NCI-H1092 treated with DMSO at 0.1 percent for 48 hours (cell line): ENCODE data around the gene FBXO3.
"Not testable (repeated sequence)": the region's sequence is repeated elsewhere in the genome, so short reads cannot be mapped to it uniquely, and the experiment has no call there.

Experiments used
- DNase-seq: peaks from one replicate; lab custom pipeline; 2025; lab: John Stamatoyannopoulos, UW

Gene FBXO3, protein sequence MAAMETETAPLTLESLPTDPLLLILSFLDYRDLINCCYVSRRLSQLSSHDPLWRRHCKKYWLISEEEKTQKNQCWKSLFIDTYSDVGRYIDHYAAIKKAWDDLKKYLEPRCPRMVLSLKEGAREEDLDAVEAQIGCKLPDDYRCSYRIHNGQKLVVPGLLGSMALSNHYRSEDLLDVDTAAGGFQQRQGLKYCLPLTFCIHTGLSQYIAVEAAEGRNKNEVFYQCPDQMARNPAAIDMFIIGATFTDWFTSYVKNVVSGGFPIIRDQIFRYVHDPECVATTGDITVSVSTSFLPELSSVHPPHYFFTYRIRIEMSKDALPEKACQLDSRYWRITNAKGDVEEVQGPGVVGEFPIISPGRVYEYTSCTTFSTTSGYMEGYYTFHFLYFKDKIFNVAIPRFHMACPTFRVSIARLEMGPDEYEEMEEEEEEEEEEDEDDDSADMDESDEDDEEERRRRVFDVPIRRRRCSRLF

DNA sequence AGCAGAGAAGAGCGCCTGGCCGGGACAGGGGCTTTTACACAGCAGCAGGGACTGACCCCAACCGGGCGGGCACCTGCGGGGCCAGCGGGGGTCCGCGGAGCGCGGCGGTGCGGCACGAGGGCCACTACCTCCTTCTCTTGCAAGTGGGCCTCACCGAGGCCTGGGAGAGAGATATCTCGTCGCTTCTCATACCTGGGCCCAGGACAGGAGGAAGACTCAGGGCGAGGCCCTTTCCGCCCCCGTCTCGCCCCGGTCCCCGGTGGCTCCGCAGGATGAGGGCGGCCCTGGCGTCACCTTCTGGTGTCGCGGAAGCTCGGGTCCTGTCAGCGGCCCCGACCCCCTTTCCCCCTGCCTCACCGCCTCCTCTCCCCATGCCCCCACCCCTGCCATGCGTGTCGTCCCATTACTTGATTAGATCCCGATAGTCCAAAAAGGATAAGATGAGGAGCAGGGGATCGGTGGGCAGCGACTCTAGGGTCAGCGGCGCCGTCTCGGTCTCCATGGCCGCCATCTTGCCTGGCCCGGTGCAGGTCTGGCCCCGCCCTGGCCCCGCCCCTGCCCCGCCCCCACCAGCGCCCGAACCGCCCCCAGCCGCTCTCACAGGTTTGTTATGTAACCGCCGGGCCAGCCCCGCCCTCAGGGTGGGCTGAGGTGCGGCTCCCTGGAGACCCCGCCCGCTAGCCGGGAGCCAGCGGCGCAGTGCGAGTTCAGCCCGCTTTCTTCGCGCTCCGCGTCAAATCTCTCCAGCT, at the start of gene FBXO3:
Gene FBXO3 (minus strand): TSS at position 534 of the 749 bp plus-strand sequence. CDS start 23 bp downstream, at position 511.
- DNase-seq = peak; percentile 88

DNA sequence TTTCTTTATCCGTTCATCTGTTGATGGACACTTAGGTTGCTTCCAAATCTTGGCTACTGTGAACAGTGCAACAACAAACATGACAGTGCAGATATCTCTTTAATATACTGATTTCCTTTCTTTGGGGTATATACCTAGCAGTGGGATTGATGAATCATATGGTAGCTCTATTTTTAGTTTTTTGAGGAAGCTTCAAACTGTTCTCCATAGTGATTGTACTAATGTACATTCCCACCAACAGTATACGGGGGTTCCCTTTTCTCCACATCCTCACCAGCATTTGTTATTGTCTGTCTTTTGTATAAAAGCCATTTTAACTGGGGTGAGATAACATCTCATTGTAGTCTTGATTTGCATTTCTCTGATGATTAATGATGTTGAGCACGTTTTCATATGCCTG, 48.7 kb upstream of the FBXO3 start:
- DNase-seq = not testable (repeated sequence)

DNA sequence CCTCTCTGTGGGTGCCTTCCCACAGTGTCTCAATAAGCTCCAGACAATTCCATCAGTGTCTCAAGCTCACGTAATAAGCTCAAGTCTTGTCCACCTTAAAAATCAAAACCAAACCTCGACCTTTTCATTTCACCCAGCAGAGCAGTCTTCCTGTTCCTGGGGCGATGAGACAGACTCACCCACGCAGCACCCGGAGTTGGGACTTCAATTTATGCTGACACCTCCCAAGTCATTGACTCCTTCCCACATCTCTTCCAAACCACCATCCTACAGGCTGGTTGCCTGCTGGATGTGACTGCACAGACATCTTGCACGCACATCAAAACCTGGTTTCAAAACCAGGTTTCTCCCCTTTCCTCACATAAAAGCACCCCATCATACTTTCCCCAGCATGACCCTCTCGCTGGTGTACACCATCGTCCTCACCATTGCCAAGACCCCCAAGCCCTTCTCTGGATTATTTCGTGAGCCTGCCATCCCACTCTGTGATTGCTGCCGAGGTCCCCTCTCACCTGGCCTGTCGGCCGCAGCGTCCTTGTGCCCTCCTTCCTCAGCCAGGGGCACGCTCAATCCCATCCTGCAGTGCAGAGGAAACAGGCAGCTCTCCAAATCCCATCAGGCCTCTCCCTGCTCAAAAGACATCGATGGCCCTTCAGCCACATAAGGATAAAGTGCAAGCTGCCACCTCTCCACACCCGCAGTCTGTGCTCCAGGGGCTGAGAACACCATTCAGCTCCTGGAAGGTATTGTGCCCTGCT, 45.1 kb upstream of the FBXO3 start:
- no peak for DNase-seq

DNA sequence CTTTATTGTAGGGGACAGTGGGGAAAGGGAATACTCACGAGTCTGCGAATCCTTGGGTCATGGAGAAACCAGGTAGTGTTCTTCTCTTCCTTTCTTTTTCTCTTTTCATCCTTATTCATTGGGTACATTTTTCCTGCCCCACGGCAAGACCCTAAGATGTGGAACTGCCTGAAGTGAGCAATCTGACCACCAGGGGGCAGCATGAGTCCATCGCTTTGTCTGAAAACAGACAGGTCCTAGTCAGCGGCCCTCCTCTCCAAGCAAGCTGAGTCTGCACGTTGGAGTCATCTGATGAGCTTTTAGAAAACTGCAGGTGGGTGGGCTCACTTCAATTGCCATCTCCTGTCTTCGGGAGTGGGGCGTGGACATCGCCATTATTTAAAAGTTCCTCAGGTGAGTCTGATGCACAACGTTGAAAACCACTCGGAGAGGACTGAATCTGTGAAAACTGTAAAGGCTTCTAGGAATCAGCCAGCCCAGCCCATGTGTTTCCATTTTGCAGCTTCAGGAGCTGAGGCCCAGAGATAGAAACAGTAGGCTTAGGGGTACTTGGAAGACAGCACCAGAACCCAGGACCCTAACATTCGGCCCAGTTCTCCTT, 34.0 kb upstream of the FBXO3 start:
- peak; percentile 70 for DNase-seq

DNA sequence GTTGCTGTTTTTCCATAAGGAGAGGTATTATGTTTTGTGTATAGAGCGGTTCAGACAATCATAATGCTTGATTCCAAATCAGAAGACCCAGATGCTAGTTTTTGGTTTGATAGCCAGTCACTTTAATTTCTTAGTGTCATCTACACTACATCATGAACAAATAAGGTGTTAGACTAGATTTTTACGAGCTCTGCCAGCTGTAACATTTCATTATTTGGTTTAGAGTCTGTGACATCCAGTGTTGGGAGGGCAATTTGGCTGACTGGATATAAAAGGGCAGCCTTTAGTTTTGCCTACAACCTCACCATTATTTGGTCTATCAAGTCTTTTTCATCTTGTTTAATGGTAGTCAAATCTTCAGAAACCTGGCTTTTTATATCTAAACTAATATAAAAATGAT, 30.2 kb upstream of the FBXO3 start:
- peak; percentile 12 for DNase-seq

DNA sequence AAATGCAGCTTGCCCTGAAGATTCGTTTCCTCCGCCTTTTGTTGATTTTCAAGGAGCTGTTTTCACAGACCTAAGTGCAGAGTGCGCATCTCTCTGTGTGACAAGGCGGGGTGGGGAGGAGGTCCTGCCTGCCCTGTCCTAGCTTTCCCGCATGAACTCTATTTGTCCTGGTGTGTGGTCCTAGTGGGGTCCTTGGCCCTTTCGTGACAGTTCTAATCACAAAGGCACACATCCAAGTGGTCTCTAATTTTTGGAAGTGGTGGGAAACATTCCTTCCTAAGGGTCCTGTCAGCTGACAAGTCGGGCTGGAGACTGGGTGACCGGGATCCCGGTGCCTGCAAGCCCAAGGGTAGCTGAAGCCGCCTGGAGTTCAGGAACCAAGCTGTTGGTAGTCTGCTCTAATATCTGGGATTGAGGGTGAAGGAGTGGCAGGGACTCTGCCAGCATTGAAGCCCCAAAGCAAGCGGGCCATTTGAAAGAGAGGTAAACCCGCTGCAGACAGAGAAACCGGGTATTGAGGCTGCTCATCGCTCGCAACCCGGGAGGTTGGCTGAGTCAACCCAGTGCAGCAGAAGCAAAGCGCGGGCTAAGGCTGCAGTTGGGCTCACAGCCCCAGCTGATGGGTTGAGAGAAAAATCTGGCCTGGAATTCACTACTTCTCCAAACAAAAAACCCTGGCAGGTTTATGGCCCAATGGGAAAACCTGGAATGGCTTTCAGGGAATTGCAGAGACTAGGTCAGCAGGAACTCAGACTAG, 28.1 kb upstream of the FBXO3 start:
- peak; percentile 86 for DNase-seq

DNA sequence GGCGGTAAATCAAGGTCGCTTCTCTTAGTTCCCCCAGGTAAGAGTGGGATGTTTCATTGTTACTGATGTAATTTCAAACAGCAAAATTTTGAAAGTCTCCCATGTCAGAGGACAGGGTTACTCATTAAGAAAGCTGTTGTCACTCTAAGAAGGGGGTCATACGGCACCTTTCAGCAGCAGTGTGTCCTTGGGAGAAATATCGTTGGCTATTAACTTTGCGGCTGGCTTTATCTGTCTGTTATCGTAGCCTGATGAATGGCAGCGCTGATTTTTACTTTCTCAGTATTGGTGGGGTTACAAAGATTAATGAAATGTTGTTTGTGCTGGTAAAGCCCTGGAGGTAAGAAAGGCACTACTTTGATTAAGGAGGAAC, 27.5 kb upstream of the FBXO3 start:
- no peak for DNase-seq

DNA sequence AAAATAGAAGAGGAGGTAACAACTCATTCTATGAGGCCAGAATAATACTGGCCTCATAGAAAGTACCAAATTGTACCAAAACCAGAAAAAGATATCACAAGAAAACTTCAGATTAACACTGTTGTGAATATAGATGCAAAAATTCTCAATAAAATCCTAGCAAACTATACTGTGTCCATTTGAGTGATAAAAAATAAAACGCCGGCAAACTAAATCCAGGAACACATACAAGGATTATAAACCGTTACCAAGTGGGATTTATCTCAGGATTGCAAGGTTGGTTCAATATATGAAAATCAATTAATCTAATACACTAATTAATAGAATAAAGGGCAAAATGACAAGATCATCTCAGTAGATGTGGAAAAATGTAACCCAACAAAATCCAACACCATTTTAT, 23.6 kb upstream of the FBXO3 start:
- DNase-seq = no peak

DNA sequence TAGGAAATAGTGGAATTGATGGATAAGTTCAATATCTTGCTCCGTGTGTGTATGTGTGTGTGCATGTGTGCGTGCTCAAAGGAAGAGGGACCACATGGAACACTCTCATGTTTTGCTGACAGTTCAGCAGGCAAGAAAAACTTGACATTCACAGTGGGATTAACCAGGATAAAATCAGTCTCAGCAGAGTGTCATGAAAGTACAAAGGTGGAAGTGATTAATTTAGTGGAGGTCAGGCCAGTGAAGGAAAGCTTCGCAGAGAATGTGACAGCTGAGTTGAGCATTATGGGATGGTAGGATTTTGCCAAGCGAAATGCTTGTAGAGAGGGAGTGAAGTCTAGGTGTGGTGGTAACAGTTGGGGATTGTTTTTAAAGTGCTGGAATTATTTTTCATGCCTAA, 15.7 kb upstream of the FBXO3 start:
- no peak for DNase-seq

DNA sequence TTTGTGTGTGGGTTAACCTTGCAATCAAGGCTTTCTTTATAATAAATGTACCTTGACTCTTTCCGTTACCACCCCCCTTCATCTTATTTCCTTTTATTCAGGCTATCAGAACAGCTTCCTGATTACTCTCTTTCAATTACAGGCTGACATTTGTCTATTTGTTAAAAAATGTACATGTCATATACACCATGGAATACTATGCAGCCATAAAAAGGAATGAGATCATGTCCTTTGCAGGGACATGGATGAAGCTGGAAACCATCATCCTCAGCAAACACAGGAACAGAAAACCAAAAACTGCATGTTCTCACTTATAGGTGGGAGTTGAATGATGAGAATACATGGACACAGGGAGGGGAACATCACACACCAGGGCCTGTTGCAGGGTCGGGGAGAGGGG, 13.8 kb upstream of the FBXO3 start:
- DNase-seq = not testable (repeated sequence)

DNA sequence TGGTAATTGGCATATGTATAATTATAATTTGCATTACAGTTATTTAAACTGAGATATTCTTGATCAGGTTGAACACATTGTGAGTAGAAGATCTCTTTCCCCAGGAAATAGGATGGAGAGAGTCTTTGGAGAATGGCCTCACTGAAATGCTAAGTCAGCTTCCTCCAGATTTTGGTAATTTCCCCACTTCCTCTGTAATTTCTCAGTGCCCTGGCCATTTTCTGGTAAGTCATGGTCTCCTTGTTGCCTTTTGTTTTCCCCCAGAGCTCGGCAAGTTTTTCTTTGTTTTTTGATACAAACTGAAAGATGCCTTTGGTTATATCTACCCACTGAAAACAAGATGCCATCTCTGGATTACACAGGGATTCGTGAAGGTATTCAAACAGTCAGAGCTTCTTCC, 12.8 kb upstream of the FBXO3 start:
- no peak for DNase-seq

DNA sequence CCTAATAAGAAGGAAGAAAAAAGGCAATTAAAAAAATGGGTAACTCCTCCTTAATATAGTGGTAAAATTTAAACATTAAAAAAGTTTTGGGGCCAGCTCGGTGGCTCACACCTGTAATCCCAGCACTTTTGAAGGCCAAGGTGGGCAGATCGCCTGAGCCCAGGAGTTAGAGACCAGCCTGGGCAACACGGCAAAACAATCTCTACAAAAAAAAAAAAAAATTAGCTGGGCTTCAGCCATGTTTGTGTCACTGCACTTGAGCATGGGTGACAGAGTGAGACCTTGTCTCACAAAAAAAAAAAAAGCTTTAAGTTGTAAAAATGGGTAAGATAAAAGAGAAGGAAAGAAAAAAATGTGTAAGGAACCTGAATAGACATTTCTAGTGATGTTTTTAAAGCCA, 11.3 kb upstream of the FBXO3 start:
- DNase-seq = no peak

DNA sequence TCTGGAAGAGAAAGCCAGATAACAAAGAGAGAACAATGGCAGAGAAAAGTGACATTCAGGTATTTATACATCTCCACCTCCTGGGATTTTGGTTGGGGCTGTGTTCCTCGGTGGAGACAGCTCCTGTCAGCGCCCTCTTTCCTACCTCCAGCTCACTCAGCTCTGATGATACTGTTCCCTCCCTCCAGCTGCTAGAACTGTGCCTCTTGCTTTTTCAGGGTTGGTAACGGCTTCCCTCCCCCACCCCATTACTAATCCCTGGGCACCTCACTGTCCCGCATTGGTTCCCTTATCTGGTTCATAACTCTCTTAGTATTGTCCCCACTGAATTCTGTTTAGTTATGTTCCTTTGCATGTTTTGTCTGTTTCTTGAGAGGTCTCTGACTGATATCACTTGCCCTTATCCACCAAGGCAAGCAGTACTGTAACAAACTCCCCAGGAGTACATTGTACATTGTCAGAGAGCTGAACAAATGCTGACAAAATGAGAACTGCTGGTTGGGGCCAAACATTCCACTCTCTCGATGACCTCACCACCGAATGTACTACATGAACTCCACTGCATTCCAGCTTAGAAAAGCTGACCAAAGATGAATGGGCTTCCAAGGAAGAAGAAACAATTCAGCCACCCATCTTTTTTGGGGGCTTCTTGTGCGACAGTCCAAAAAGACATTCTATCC, 5.7 kb upstream of the FBXO3 start:
- no peak for DNase-seq

DNA sequence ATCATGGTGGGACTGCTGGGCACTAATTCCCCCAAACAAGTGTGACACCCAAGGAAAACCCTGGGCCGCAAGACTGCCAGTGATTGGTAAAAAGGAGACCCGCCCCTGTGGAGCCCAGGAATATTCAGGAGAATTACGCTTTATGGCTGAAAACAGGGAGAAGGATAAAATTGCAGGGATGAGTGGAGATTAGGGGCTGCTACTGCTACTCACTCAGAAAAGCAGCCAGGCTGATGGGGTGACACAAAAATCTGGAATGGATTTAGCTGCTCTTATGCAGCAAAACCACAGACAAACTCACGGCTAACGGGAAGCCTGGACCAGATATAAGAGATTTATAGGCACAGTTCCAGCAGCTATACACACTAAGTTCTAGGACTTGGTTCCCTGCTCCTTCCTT, 4.4 kb upstream of the FBXO3 start:
- DNase-seq = peak; percentile 7

DNA sequence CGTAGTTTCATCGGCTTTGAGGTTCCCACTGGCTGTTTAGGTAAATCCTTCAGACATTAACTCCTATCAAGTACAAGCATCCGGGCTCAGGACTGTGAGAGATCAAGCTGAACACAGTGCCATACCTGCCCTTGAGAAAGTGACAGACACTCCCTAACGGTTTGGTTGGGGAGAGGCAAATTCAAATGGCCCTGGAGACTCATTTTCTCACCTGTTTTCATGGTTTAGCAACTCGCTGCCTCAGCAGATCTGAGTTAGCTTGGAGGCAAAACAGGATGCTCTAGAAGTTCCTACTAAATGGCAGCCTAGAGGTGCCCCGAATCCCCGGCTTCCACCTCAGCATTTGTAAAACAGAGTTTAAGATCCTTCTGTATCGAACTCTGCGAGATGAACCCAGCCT, 3.6 kb upstream of the FBXO3 start:
- DNase-seq = no peak

DNA sequence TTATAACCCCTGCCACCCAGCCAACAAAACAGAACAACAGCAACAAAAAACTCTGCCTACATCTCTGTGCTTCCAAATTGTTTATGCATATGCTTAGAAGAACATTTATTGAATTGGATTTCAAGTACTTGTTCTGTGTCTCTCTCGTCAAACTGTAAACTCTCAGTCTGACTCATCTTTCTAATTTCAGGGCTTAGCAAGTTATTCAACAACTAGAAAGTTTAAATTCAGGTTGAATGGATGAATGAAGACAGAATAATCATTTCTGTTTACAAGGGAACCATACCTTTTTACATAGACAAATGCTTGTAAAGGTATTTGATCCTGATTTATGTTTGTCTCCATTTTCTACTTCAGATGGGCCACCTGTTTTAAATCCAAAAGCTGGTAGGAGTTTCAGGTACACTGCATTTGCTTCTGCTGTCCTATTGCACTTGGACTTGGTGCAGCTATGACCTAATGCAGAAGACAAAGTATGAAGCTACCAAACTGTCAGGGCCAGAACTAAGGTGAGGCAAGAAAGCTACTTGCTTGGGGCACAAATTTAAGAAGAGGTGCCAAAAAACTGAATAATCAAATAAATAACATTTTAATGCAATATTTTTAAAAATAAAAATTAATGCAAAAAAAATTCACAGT, 1.6 kb upstream of the FBXO3 start:
- no peak for DNase-seq

DNA sequence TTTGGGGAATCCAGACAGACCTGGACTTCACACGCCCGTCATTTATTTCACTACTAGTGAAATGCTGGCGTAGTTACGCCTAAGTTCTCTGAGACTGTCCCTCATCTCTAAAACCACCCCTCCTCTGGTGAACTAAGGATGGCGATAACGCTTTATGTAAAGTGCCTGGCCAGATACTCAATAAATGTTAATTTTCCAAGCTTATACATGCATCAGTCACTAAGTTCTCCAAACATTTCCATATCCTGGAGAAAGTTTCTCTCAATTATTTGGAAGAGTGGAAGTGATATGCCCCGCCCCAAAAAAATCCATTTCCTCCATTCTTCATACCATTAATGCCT, 1.1 kb upstream of the FBXO3 start:
- no peak for DNase-seq

DNA sequence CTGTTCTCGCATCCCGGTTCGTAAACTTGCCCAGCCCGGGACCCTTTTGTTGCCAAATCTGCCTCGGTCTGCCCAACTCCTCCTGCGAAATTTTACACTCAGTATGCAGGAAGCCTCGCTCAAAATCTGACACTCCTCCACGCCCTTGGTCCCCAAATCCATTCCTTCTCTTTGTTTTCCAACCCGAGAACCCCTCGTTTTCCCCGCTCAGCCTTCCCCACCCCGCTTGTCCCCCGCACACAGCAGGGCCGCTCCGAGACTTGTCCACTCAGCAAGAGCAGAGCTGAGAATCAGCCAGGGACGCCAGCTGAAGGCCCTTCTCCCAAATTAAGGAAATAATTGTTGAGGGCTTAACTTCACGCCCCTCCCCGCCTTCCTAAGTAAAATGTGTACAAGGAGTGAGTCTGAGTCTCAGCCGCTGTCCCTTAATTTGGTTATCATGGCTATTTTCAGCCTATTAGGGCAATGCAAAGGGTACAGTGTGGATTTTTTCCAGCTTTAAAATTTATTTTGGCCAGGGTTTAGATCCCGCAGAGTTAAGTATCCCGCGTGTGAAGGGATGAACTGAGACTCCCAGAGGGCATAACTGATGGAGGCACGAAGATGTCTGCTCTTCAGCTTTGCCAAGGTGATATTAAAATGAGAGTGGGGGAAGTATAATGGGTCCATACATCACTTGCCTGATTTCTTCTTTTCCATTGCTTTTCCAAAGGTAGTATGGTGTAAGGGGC, 581 bp upstream of the FBXO3 start:
- no peak for DNase-seq

DNA sequence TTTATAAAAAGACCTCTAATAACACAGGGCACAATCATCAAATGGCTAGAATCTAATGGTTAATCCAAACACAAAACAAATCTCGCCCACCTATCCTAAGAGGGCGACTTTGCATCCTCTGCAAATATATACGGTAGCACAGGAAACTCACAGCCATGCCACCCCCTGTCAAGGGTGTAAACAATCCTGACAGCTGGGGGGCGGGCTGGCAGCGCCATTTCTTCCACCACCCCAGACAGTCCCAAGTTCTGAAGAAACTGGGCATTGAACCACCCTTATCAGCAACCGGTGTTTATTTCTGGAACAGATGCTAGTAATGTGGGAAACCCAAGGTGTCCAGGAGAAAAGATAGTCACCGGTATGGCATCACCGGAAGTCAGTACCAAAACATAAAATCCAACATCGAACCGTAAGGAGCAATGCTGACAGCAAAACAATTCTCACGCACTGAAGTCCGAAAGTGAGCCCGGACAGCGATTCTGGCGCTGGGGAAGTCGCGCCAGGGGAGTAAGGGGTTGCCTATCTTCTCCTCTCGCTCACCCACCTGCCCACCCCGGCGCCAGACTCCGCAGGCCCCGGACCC, 825 bp downstream of the FBXO3 start:
- DNase-seq = no peak
